HEK293 (cell line): ENCODE results near the gene LY6G5B.

ENCODE experiments used
- CTCF ChIA-PET: fragments of 350-600 bp; formaldehyde crosslinking; extraction: SDS; loops from one replicate; lab custom pipeline; 2021; ENCODE audit warnings: antibody characterized with exemption; lab: Yijun Ruan, JAX
- POLR2A ChIA-PET: fragments of 300-600 bp; formaldehyde crosslinking; extraction: SDS; loops from one replicate; lab custom pipeline; 2020; ENCODE audit warnings: antibody characterized with exemption, inconsistent platforms; lab: Yijun Ruan, JAX
- H3K27ac ChIP-seq: fragments of 200-500 bp; sonication (Bioruptor generic); 2 replicates; pipeline ENCODE4 v1.5.1; 2014; ENCODE audit warnings: low read depth, low read length, control low read depth, inconsistent platforms; ENCODE audit errors: extremely low read depth
- H3K36me3 ChIP-seq, 2 experiments: fragments of 200-500 bp in 1 of 2; sonication (Bioruptor generic) in 1 of 2; 1 replicate in 1 of 2; 2 replicates in 1 of 2; pipeline ENCODE4 v1.5.1; 2014 to 2017; ENCODE audit warnings: inconsistent platforms in 2 of 2, low read length in 2 of 2; ENCODE audit not compliant: control insufficient read depth in 2 of 2, insufficient read depth in 1 of 2
- H3K4me1 ChIP-seq: fragments of 200-500 bp; sonication (Bioruptor generic); 2 replicates; pipeline ENCODE4 v1.5.1; 2014; ENCODE audit warnings: mild to moderate bottlenecking, low read length, inconsistent platforms; ENCODE audit not compliant: control insufficient read depth, insufficient read depth
- H3K4me3 ChIP-seq: 2 replicates; pipeline ENCODE4 v1.5.1; 2011; ENCODE audit warnings: low read depth, mild to moderate bottlenecking, control low read depth, low read length, moderate library complexity
- H3K9me3 ChIP-seq: fragments of 200-500 bp; sonication (Bioruptor generic); 2 replicates; pipeline ENCODE4 v1.5.1; 2014; ENCODE audit warnings: low read depth, low read length, inconsistent platforms; ENCODE audit not compliant: control insufficient read depth, insufficient read depth
- ATF2 ChIP-seq: fragments of 450-650 bp; formaldehyde crosslinking; IDR thresholded peaks from 2 replicates; pipeline ENCODE4 v1.5.1; 2016; ENCODE audit warnings: missing biosample characterization, missing genetic modification characterization, low read depth
- BCL11A ChIP-seq: fragments of 450-650 bp; formaldehyde crosslinking; IDR thresholded peaks from 2 replicates; pipeline ENCODE4 v1.5.1; 2016; ENCODE audit warnings: low read depth, missing biosample characterization, missing genetic modification characterization
- HOXD13 ChIP-seq: sonication (generic); formaldehyde crosslinking; IDR thresholded peaks from 2 replicates; pipeline ENCODE4 v1.8.0; 2022; ENCODE audit warnings: missing genetic modification reagents, borderline replicate concordance
- RBAK ChIP-seq: fragments of 450-650 bp; formaldehyde crosslinking; IDR thresholded peaks from 2 replicates; pipeline ENCODE4 v1.5.1; 2016; ENCODE audit warnings: missing biosample characterization, missing genetic modification characterization
- ZBTB21 ChIP-seq: fragments of 450-650 bp; formaldehyde crosslinking; IDR thresholded peaks from 2 replicates; pipeline ENCODE4 v1.5.1; 2017; ENCODE audit warnings: missing biosample characterization, missing genetic modification characterization
- ZBTB6 ChIP-seq: fragments of 450-650 bp; formaldehyde crosslinking; IDR thresholded peaks from 2 replicates; pipeline ENCODE4 v1.5.1; 2017; ENCODE audit warnings: missing biosample characterization, missing genetic modification characterization
- ZNF112 ChIP-seq: fragments of 450-650 bp; formaldehyde crosslinking; IDR thresholded peaks from 2 replicates; pipeline ENCODE4 v1.5.0; 2017; ENCODE audit warnings: missing biosample characterization, missing genetic modification characterization
- ZNF121 ChIP-seq: fragments of 450-650 bp; formaldehyde crosslinking; IDR thresholded peaks from 2 replicates; pipeline ENCODE4 v1.5.1; 2016; ENCODE audit warnings: missing biosample characterization, missing genetic modification characterization
- ZNF148 ChIP-seq: fragments of 450-650 bp; formaldehyde crosslinking; IDR thresholded peaks from 2 replicates; pipeline ENCODE4 v1.5.0; 2017; ENCODE audit warnings: missing biosample characterization, missing genetic modification characterization, borderline replicate concordance
- ZNF169 ChIP-seq: fragments of 450-650 bp; formaldehyde crosslinking; IDR thresholded peaks from 2 replicates; pipeline ENCODE4 v1.5.1; 2016; ENCODE audit warnings: missing biosample characterization, missing genetic modification characterization
- ZNF184 ChIP-seq: fragments of 450-650 bp; IDR thresholded peaks from 2 replicates; pipeline ENCODE4 v1.5.1; 2018; ENCODE audit warnings: missing biosample characterization, mild to moderate bottlenecking, missing genetic modification characterization
- ZNF292 ChIP-seq: fragments of 450-650 bp; formaldehyde crosslinking; IDR thresholded peaks from 2 replicates; pipeline ENCODE4 v1.5.1; 2016; ENCODE audit warnings: low read depth, missing biosample characterization, missing genetic modification characterization, borderline replicate concordance
- ZNF350 ChIP-seq: fragments of 450-650 bp; formaldehyde crosslinking; IDR thresholded peaks from 2 replicates; pipeline ENCODE4 v1.5.0; 2017; ENCODE audit warnings: missing biosample characterization, mild to moderate bottlenecking, missing genetic modification characterization
- ZNF366 ChIP-seq: fragments of 450-650 bp; formaldehyde crosslinking; conservative IDR thresholded peaks from 2 replicates; pipeline ENCODE4 v1.5.1; 2016; ENCODE audit warnings: missing biosample characterization, missing genetic modification characterization
- ZNF37A ChIP-seq: fragments of 450-650 bp; IDR thresholded peaks from 2 replicates; pipeline ENCODE4 v1.5.1; 2018; ENCODE audit warnings: missing biosample characterization, missing genetic modification characterization
- ZNF404 ChIP-seq: fragments of 450-650 bp; formaldehyde crosslinking; IDR thresholded peaks from 2 replicates; pipeline ENCODE4 v1.5.1; 2017; ENCODE audit warnings: missing biosample characterization, missing genetic modification characterization
- ZNF433 ChIP-seq: fragments of 450-650 bp; formaldehyde crosslinking; IDR thresholded peaks from 2 replicates; pipeline ENCODE4 v1.5.1; 2016; ENCODE audit warnings: missing biosample characterization, missing genetic modification characterization, low read depth
- ZNF514 ChIP-seq: fragments of 450-650 bp; formaldehyde crosslinking; IDR thresholded peaks from 2 replicates; pipeline ENCODE4 v1.5.1; 2016; ENCODE audit warnings: missing biosample characterization, missing genetic modification characterization
- ZNF555 ChIP-seq: fragments of 450-650 bp; formaldehyde crosslinking; conservative IDR thresholded peaks from 2 replicates; pipeline ENCODE4 v1.5.1; 2017; ENCODE audit warnings: missing biosample characterization, mild to moderate bottlenecking, missing genetic modification characterization, inconsistent platforms
- ZNF629 ChIP-seq: fragments of 450-650 bp; formaldehyde crosslinking; IDR thresholded peaks from 2 replicates; pipeline ENCODE4 v1.5.1; 2017; ENCODE audit warnings: missing biosample characterization, missing genetic modification characterization
- ZNF639 ChIP-seq: fragments of 450-650 bp; formaldehyde crosslinking; IDR thresholded peaks from 2 replicates; pipeline ENCODE4 v1.5.1; 2016; ENCODE audit warnings: missing biosample characterization, missing genetic modification characterization
- TF ChIP-seq, protein P1 (sequence below): fragments of 450-650 bp; formaldehyde crosslinking; IDR thresholded peaks from 2 replicates; pipeline ENCODE4 v1.5.1; 2016; ENCODE audit warnings: missing biosample characterization, missing genetic modification characterization
- TF ChIP-seq, protein P2 (sequence below): fragments of 450-650 bp; formaldehyde crosslinking; IDR thresholded peaks from 2 replicates; pipeline ENCODE4 v1.5.1; 2016; ENCODE audit warnings: missing biosample characterization, missing genetic modification characterization

The LY6G5B gene

GRCh38 chr6:31657406-31658157 is 12.2 kb upstream of the LY6G5B start:
- Histone ChIP-seq H3K4me3 (no peak overlapping the region), H3K4me1 (peaks cover 5% of the 10 kb centered on the region; the same call in 1 of the 2 replicates), H3K9me3 (no peaks in the 10 kb centered on the region), H3K36me3 (peaks cover 0 to 43% of the 10 kb centered on the region in 2 experiments; a peak in 2 of 3 replicates), H3K27ac (no peak overlapping the region)
- CTCF ChIA-PET = interaction anchor here (0.6 to 1.1 kb wide), 4 partner anchors 23 to 1217 kb away, joined by 3 to 4 read pairs (median 3); partner anchors contain the start of genes LST1 and LY6G5C
- POLR2A ChIA-PET = interaction anchor here (0.9 to 3.2 kb wide), 5 partner anchors 9 to 314 kb away, joined by 3 to 11 read pairs (median 3); partner anchors contain the start of genes DXO, HSPA1B and PRRC2A
- TF ChIP-seq ZNF169 (tag by site-specific recombination) (no peak), ZNF366 (tag by site-specific recombination) (peak; percentile 63), ZNF37A (tag by site-specific recombination) (no peak), ZNF112 (no peak), ATF2 (tag by site-specific recombination) (peak; percentile 89), ZNF433 (no peak), ZNF148 (no peak), ZBTB6 (tag by site-specific recombination) (no peak), ZNF184 (tag by site-specific recombination) (no peak), ZNF555 (tag by site-specific recombination) (no peak), ZNF350 (tag by site-specific recombination) (no peak), HOXD13 (CRISPR knock-in tag) (0 out of 2 replicates have a peak, but pooled peaks have one; percentile 17), BCL11A (tag by site-specific recombination) (no peak), ZNF639 (tag by site-specific recombination) (no peak), ZNF514 (tag by site-specific recombination) (no peak), ZNF121 (no peak), ZNF404 (tag by site-specific recombination) (no peak), ZNF629 (tag by site-specific recombination) (peak; percentile 96), RBAK (tag by site-specific recombination) (no peak), ZBTB21 (peak; percentile 92), ZNF292 (tag by site-specific recombination) (no peak)
- TF ChIP-seq, protein P1, sequence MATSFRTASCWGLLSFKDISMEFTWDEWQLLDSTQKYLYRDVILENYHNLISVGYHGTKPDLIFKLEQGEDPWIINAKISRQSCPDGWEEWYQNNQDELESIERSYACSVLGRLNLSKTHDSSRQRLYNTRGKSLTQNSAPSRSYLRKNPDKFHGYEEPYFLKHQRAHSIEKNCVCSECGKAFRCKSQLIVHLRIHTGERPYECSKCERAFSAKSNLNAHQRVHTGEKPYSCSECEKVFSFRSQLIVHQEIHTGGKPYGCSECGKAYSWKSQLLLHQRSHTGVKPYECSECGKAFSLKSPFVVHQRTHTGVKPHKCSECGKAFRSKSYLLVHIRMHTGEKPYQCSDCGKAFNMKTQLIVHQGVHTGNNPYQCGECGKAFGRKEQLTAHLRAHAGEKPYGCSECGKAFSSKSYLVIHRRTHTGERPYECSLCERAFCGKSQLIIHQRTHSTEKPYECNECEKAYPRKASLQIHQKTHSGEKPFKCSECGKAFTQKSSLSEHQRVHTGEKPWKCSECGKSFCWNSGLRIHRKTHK = no peak
- TF ChIP-seq, protein P2, sequence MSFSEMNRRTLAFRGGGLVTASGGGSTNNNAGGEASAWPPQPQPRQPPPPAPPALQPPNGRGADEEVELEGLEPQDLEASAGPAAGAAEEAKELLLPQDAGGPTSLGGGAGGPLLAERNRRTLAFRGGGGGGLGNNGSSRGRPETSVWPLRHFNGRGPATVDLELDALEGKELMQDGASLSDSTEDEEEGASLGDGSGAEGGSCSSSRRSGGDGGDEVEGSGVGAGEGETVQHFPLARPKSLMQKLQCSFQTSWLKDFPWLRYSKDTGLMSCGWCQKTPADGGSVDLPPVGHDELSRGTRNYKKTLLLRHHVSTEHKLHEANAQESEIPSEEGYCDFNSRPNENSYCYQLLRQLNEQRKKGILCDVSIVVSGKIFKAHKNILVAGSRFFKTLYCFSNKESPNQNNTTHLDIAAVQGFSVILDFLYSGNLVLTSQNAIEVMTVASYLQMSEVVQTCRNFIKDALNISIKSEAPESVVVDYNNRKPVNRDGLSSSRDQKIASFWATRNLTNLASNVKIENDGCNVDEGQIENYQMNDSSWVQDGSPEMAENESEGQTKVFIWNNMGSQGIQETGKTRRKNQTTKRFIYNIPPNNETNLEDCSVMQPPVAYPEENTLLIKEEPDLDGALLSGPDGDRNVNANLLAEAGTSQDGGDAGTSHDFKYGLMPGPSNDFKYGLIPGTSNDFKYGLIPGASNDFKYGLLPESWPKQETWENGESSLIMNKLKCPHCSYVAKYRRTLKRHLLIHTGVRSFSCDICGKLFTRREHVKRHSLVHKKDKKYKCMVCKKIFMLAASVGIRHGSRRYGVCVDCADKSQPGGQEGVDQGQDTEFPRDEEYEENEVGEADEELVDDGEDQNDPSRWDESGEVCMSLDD (tag by site-specific recombination) = no peak
